Measurements from ENCODE around the gene TTC39C.

Gene TTC39C

GRCh38 chr18:23994361-23994902, 20.1 kb upstream of the TTC39C start:
- H3K79me1 ChIP-seq (replicated peaks; ENCODE audit: low read length, poor library complexity, severe bottlenecking), result no peaks in the 10 kb centered on the region
- peak overlapping the region in 1 of 2 experiments; percentile 47 for H3K4me3 ChIP-seq (ENCODE audit: insufficient read depth in 1 of 2, low read depth in 1 of 2, low read length in 2 of 2)
- H3K14ac ChIP-seq (ENCODE audit: low read length in 2 of 2), result no peak overlapping the region
- no peak overlapping the region for H3K4ac ChIP-seq (ENCODE audit: low read depth in 1 of 2, low read length in 2 of 2)
- WGBS, result 50% methylated on average over 9 of the region's 9 CpGs
- H2BK5ac ChIP-seq (ENCODE audit: low read depth, low read length, poor library complexity, severe bottlenecking), result no peak overlapping the region
- no peaks in the 10 kb centered on the region for H3K36me3 ChIP-seq (ENCODE audit: control insufficient read depth in 1 of 2, insufficient read depth in 2 of 2, low read depth in 1 of 2, low read length in 2 of 2)
- no peak overlapping the region for H3K23ac ChIP-seq (ENCODE audit: low read length in 2 of 2)
- H3K9me3 ChIP-seq (ENCODE audit: control insufficient read depth, low read length), result no peaks in the 10 kb centered on the region
- H2BK120ac ChIP-seq (ENCODE audit: low read depth, low read length), result no peak overlapping the region
- no peak overlapping the region for H4K8ac ChIP-seq (ENCODE audit: low read length)
- H2BK12ac ChIP-seq (ENCODE audit: low read length in 2 of 2), result no peak overlapping the region
- peak overlapping the region; percentile 82 for H3K9ac ChIP-seq (ENCODE audit: low read length)
- no peak overlapping the region for H4K91ac ChIP-seq (ENCODE audit: low read length)
- peak overlapping the region; percentile 49 for H3K4me2 ChIP-seq (ENCODE audit: low read length, poor library complexity, severe bottlenecking)
- peak overlapping the region; percentile 25 for H3K27ac ChIP-seq (ENCODE audit: low read length, poor library complexity, severe bottlenecking)
- H3K27me3 ChIP-seq (ENCODE audit: control insufficient read depth in 1 of 2, insufficient read depth in 1 of 2, low read length in 2 of 2), result no peaks in the 10 kb centered on the region
- H3K4me1 ChIP-seq (ENCODE audit: control insufficient read depth, insufficient read depth, low read depth, low read length), result peaks cover 3% of the 10 kb centered on the region
- H3K18ac ChIP-seq (ENCODE audit: low read depth in 1 of 2, low read length in 2 of 2), result no peak overlapping the region
- DNase-seq, result peak; percentile 76
- no peak overlapping the region for H2AFZ ChIP-seq (ENCODE audit: low read depth, low read length)
- no peak overlapping the region for H2AK5ac ChIP-seq (ENCODE audit: low read length, severe bottlenecking)
- H2BK15ac ChIP-seq (ENCODE audit: low read depth, poor library complexity, severe bottlenecking), result no peak overlapping the region

GRCh38 chr18:23995180-23995579, 19.4 kb upstream of the TTC39C start:
- no peak overlapping the region for H2BK15ac ChIP-seq (ENCODE audit: low read depth, poor library complexity, severe bottlenecking)
- H4K91ac ChIP-seq (ENCODE audit: low read length), result no peak overlapping the region
- 95% methylated on average over 12 of the region's 13 CpGs for WGBS
- H3K23ac ChIP-seq (ENCODE audit: low read length in 2 of 2), result no peak overlapping the region
- H3K4me3 ChIP-seq (ENCODE audit: insufficient read depth in 1 of 2, low read depth in 1 of 2, low read length in 2 of 2), result no peak overlapping the region
- no peak overlapping the region for H3K9ac ChIP-seq (ENCODE audit: low read length)
- no peaks in the 10 kb centered on the region for H3K36me3 ChIP-seq (ENCODE audit: control insufficient read depth in 1 of 2, insufficient read depth in 2 of 2, low read depth in 1 of 2, low read length in 2 of 2)
- no peak overlapping the region for H2AFZ ChIP-seq (ENCODE audit: low read depth, low read length)
- H3K27me3 ChIP-seq (ENCODE audit: control insufficient read depth in 1 of 2, insufficient read depth in 1 of 2, low read length in 2 of 2), result no peaks in the 10 kb centered on the region
- no peak overlapping the region for H3K27ac ChIP-seq (ENCODE audit: low read length, poor library complexity, severe bottlenecking)
- H3K4me2 ChIP-seq (ENCODE audit: low read length, poor library complexity, severe bottlenecking), result no peak overlapping the region
- no peak overlapping the region for H4K8ac ChIP-seq (ENCODE audit: low read length)
- no peak overlapping the region for H3K18ac ChIP-seq (ENCODE audit: low read depth in 1 of 2, low read length in 2 of 2)
- H3K9me3 ChIP-seq (ENCODE audit: control insufficient read depth, low read length), result no peaks in the 10 kb centered on the region
- H3K4me1 ChIP-seq (ENCODE audit: control insufficient read depth, insufficient read depth, low read depth, low read length), result peaks cover 3% of the 10 kb centered on the region
- no peaks in the 10 kb centered on the region for H3K79me1 ChIP-seq (replicated peaks; ENCODE audit: low read length, poor library complexity, severe bottlenecking)
- no peak overlapping the region for H2BK120ac ChIP-seq (ENCODE audit: low read depth, low read length)
- no peak overlapping the region for H2BK5ac ChIP-seq (ENCODE audit: low read depth, low read length, poor library complexity, severe bottlenecking)
- H2AK5ac ChIP-seq (ENCODE audit: low read length, severe bottlenecking), result no peak overlapping the region
- no peak overlapping the region for H3K14ac ChIP-seq (ENCODE audit: low read length in 2 of 2)
- no peak overlapping the region for H3K4ac ChIP-seq (ENCODE audit: low read depth in 1 of 2, low read length in 2 of 2)
- no peak overlapping the region for H2BK12ac ChIP-seq (ENCODE audit: low read length in 2 of 2)
- no peak for DNase-seq

- Histone ChIP-seq H3K4ac (ENCODE audit: low read depth in 1 of 2, low read length in 2 of 2) (no peak overlapping the region), H2BK15ac (ENCODE audit: low read depth, poor library complexity, severe bottlenecking) (no peak overlapping the region), H3K14ac (ENCODE audit: low read length in 2 of 2) (no peak overlapping the region), H4K8ac (ENCODE audit: low read length) (no peak overlapping the region), H2BK5ac (ENCODE audit: low read depth, low read length, poor library complexity, severe bottlenecking) (no peak overlapping the region), H3K18ac (ENCODE audit: low read depth in 1 of 2, low read length in 2 of 2) (no peak overlapping the region), H2BK120ac (ENCODE audit: low read depth, low read length) (no peak overlapping the region), H3K4me3 (ENCODE audit: insufficient read depth in 1 of 2, low read depth in 1 of 2, low read length in 2 of 2) (no peak overlapping the region), H3K27me3 (ENCODE audit: control insufficient read depth in 1 of 2, insufficient read depth in 1 of 2, low read length in 2 of 2) (peaks cover 0 to 9% of the 10 kb centered on the region in 2 experiments), H4K91ac (ENCODE audit: low read length) (no peak overlapping the region), H3K4me1 (ENCODE audit: control insufficient read depth, insufficient read depth, low read depth, low read length) (peaks cover 3% of the 10 kb centered on the region), H3K9ac (ENCODE audit: low read length) (no peak overlapping the region), H3K36me3 (ENCODE audit: control insufficient read depth in 1 of 2, insufficient read depth in 2 of 2, low read depth in 1 of 2, low read length in 2 of 2) (no peaks in the 10 kb centered on the region), H3K9me3 (ENCODE audit: control insufficient read depth, low read length) (no peaks in the 10 kb centered on the region), H3K27ac (ENCODE audit: low read length, poor library complexity, severe bottlenecking) (no peak overlapping the region), H2BK12ac (ENCODE audit: low read length in 2 of 2) (no peak overlapping the region), H3K4me2 (ENCODE audit: low read length, poor library complexity, severe bottlenecking) (no peak overlapping the region), H2AFZ (ENCODE audit: low read depth, low read length) (no peak overlapping the region), H3K23ac (ENCODE audit: low read length in 2 of 2) (no peak overlapping the region), H2AK5ac (ENCODE audit: low read length, severe bottlenecking) (no peak overlapping the region), H3K79me1 (replicated peaks; ENCODE audit: low read length, poor library complexity, severe bottlenecking) (no peaks in the 10 kb centered on the region)
- DNase-seq, result no peak
- 96% methylated on average over 2 of the region's 2 CpGs for WGBS
Observed at GRCh38 chr18:23998018-23998417, 16.5 kb upstream of the TTC39C start.

- Histone ChIP-seq H2AFZ (ENCODE audit: low read depth, low read length) (no peak overlapping the region), H3K4me3 (ENCODE audit: insufficient read depth in 1 of 2, low read depth in 1 of 2, low read length in 2 of 2) (no peak overlapping the region), H3K18ac (ENCODE audit: low read depth in 1 of 2, low read length in 2 of 2) (no peak overlapping the region), H2BK5ac (ENCODE audit: low read depth, low read length, poor library complexity, severe bottlenecking) (no peak overlapping the region), H3K4ac (ENCODE audit: low read depth in 1 of 2, low read length in 2 of 2) (no peak overlapping the region), H3K27me3 (ENCODE audit: control insufficient read depth in 1 of 2, insufficient read depth in 1 of 2, low read length in 2 of 2) (peaks cover 0 to 9% of the 10 kb centered on the region in 2 experiments), H3K27ac (ENCODE audit: low read length, poor library complexity, severe bottlenecking) (no peak overlapping the region), H2BK15ac (ENCODE audit: low read depth, poor library complexity, severe bottlenecking) (no peak overlapping the region), H2AK5ac (ENCODE audit: low read length, severe bottlenecking) (no peak overlapping the region), H2BK120ac (ENCODE audit: low read depth, low read length) (no peak overlapping the region), H2BK12ac (ENCODE audit: low read length in 2 of 2) (no peak overlapping the region), H4K8ac (ENCODE audit: low read length) (no peak overlapping the region), H3K9me3 (ENCODE audit: control insufficient read depth, low read length) (no peaks in the 10 kb centered on the region), H3K4me1 (ENCODE audit: control insufficient read depth, insufficient read depth, low read depth, low read length) (peaks cover 3% of the 10 kb centered on the region), H3K9ac (ENCODE audit: low read length) (no peak overlapping the region), H4K91ac (ENCODE audit: low read length) (no peak overlapping the region), H3K79me1 (replicated peaks; ENCODE audit: low read length, poor library complexity, severe bottlenecking) (no peaks in the 10 kb centered on the region), H3K36me3 (ENCODE audit: control insufficient read depth in 1 of 2, insufficient read depth in 2 of 2, low read depth in 1 of 2, low read length in 2 of 2) (no peaks in the 10 kb centered on the region), H3K14ac (ENCODE audit: low read length in 2 of 2) (no peak overlapping the region), H3K4me2 (ENCODE audit: low read length, poor library complexity, severe bottlenecking) (no peak overlapping the region), H3K23ac (ENCODE audit: low read length in 2 of 2) (no peak overlapping the region)
- no peak for DNase-seq
- WGBS, result 67% methylated on average over 3 of the region's 4 CpGs
Observed at GRCh38 chr18:23998820-23999219, 15.7 kb upstream of the TTC39C start.

All from mesenchymal stem cell (in vitro differentiated cells and primary cell).